ENCODE results near the gene TCN1. TPM values are rescaled to one million over a fixed set of nuclear protein-coding genes. Genes with fewer than 3 reads are reported as not detected.

Gene TCN1
- total RNA-seq, 2 experiments from 2014 or later = not detected

GRCh38 chr11:59872076-59872475 lies 5.8 kb upstream of the TCN1 start:
- no peak overlapping the region for H3K27ac ChIP-seq (ENCODE audit: low read depth, low read length, poor library complexity, severe bottlenecking)
- no peaks in the 10 kb centered on the region for H3K9me2 ChIP-seq (ENCODE audit: insufficient read depth, low read length)
- H3K4me1 ChIP-seq (ENCODE audit: insufficient read depth, low read length, poor library complexity, severe bottlenecking) = no peaks in the 10 kb centered on the region
- no peak for TF ChIP-seq EZH2phosphoT487 (IDR thresholded peaks at IDR 0.05; ENCODE audit: borderline replicate concordance, low read depth, low read length)
- no peak for TF ChIP-seq CTCF (conservative IDR thresholded peaks at IDR 0.05; ENCODE audit: low read length)
- H3K9me3 ChIP-seq (ENCODE audit: low read length) = no peaks in the 10 kb centered on the region
- H3K36me3 ChIP-seq (ENCODE audit: insufficient read depth, low read length) = no peaks in the 10 kb centered on the region
- H3K4me3 ChIP-seq (ENCODE audit: low read depth, low read length, poor library complexity, severe bottlenecking) = no peak overlapping the region
- DNase-seq (ENCODE audit: low spot score) = no peak
- ChIA-PET CTCF (ENCODE audit: unreplicated experiment) (no interaction called here), POLR2A (no interaction called here)
- no peak overlapping the region for H3K4me2 ChIP-seq (ENCODE audit: low read length)
- no peaks in the 10 kb centered on the region for H4K20me1 ChIP-seq (ENCODE audit: insufficient read depth, low read length)
- BruUV-seq (replicated peaks) = no TSS peak
- intact Hi-C loops (cut with micrococcal nuclease; ENCODE audit: unreplicated experiment) = no loop called here
- no peaks in the 10 kb centered on the region for H3K79me2 ChIP-seq (ENCODE audit: insufficient read depth, low read depth, low read length)
- no peak overlapping the region for H2AFZ ChIP-seq (ENCODE audit: low read length)

- TF ChIP-seq CTCF (conservative IDR thresholded peaks at IDR 0.05; ENCODE audit: low read length) = no peak
- TF ChIP-seq EZH2phosphoT487 (IDR thresholded peaks at IDR 0.05; ENCODE audit: borderline replicate concordance, low read depth, low read length) = no peak
- no peak for DNase-seq (ENCODE audit: low spot score)
- H3K79me2 ChIP-seq (ENCODE audit: insufficient read depth, low read depth, low read length) = no peaks in the 10 kb centered on the region
Observed at GRCh38 chr11:59867946-59868345, 1.7 kb upstream of the TCN1 start.

GRCh38 chr11:59866836-59867235 lies 549 bp upstream of the TCN1 start:
- H3K4me1 ChIP-seq (ENCODE audit: insufficient read depth, low read length, poor library complexity, severe bottlenecking) = no peaks in the 10 kb centered on the region
- no peaks in the 10 kb centered on the region for H3K9me2 ChIP-seq (ENCODE audit: insufficient read depth, low read length)
- no peak overlapping the region for H3K4me3 ChIP-seq (ENCODE audit: low read depth, low read length, poor library complexity, severe bottlenecking)
- no peaks in the 10 kb centered on the region for H3K79me2 ChIP-seq (ENCODE audit: insufficient read depth, low read depth, low read length)
- no peak overlapping the region for H2AFZ ChIP-seq (ENCODE audit: low read length)
- no peaks in the 10 kb centered on the region for H4K20me1 ChIP-seq (ENCODE audit: insufficient read depth, low read length)
- BruUV-seq (replicated peaks) = no TSS peak
- ChIA-PET POLR2A (no interaction called here), CTCF (ENCODE audit: unreplicated experiment) (no interaction called here)
- H3K36me3 ChIP-seq (ENCODE audit: insufficient read depth, low read length) = no peaks in the 10 kb centered on the region
- no peaks in the 10 kb centered on the region for H3K9me3 ChIP-seq (ENCODE audit: low read length)
- H3K4me2 ChIP-seq (ENCODE audit: low read length) = no peak overlapping the region
- DNase-seq (ENCODE audit: low spot score) = no peak
- TF ChIP-seq EZH2phosphoT487 (IDR thresholded peaks at IDR 0.05; ENCODE audit: borderline replicate concordance, low read depth, low read length) (no peak), CTCF (conservative IDR thresholded peaks at IDR 0.05; ENCODE audit: low read length) (no peak)
- intact Hi-C loops (cut with micrococcal nuclease; ENCODE audit: unreplicated experiment) = no loop called here
- no peak overlapping the region for H3K27ac ChIP-seq (ENCODE audit: low read depth, low read length, poor library complexity, severe bottlenecking)

More at GRCh38 chr11:59867946-59868345, 1.7 kb upstream of the TCN1 start:
- POLR2A ChIA-PET = no interaction called here
- no peak overlapping the region for H3K4me3 ChIP-seq (ENCODE audit: low read depth, low read length, poor library complexity, severe bottlenecking)
- CTCF ChIA-PET (ENCODE audit: unreplicated experiment) = no interaction called here
- H3K27ac ChIP-seq (ENCODE audit: low read depth, low read length, poor library complexity, severe bottlenecking) = no peak overlapping the region
- no peaks in the 10 kb centered on the region for H3K4me1 ChIP-seq (ENCODE audit: insufficient read depth, low read length, poor library complexity, severe bottlenecking)
- no peaks in the 10 kb centered on the region for H3K9me3 ChIP-seq (ENCODE audit: low read length)
- no peaks in the 10 kb centered on the region for H3K9me2 ChIP-seq (ENCODE audit: insufficient read depth, low read length)
- no peak overlapping the region for H2AFZ ChIP-seq (ENCODE audit: low read length)
- intact Hi-C loops (cut with micrococcal nuclease; ENCODE audit: unreplicated experiment) = no loop called here
- H4K20me1 ChIP-seq (ENCODE audit: insufficient read depth, low read length) = no peaks in the 10 kb centered on the region
- no peak overlapping the region for H3K4me2 ChIP-seq (ENCODE audit: low read length)
- BruUV-seq (replicated peaks) = no TSS peak
- no peaks in the 10 kb centered on the region for H3K36me3 ChIP-seq (ENCODE audit: insufficient read depth, low read length)
